Osteoblast (primary cell): ENCODE data around the gene ALKBH8. TPM values are rescaled to one million over a fixed set of nuclear protein-coding genes. Genes with fewer than 3 reads are reported as not detected.

Experiments
- DNase-seq: peaks from one replicate; pipeline ENCODE4 v3.0.0; 2011; ENCODE audit warnings: low spot score, mixed read lengths; ENCODE audit not compliant: insufficient read length; ENCODE audit errors: missing footprints
- H2AFZ ChIP-seq: 2 replicates; pipeline ENCODE4 v1.6.0; 2011; ENCODE audit warnings: mild to moderate bottlenecking, low read length
- H3K27ac ChIP-seq: 2 replicates; pipeline ENCODE4 v1.5.1; 2011; ENCODE audit warnings: mild to moderate bottlenecking, low read depth, low read length, moderate library complexity
- H3K27me3 ChIP-seq: 2 replicates; pipeline ENCODE4 v1.6.0; 2012; ENCODE audit warnings: mild to moderate bottlenecking, control low read depth, inconsistent platforms, low read length, moderate library complexity; ENCODE audit not compliant: insufficient read depth
- H3K36me3 ChIP-seq: 2 replicates; pipeline ENCODE4 v1.5.1; 2011; ENCODE audit warnings: mild to moderate bottlenecking, low read length, control low read depth, moderate library complexity; ENCODE audit not compliant: insufficient read depth
- H3K4me1 ChIP-seq: 2 replicates; pipeline ENCODE4 v1.5.1; 2011; ENCODE audit warnings: mild to moderate bottlenecking, low read length, control low read depth, moderate library complexity; ENCODE audit not compliant: insufficient read depth
- H3K4me2 ChIP-seq: 2 replicates; pipeline ENCODE4 v1.6.0; 2011; ENCODE audit warnings: mild to moderate bottlenecking, low read length; ENCODE audit not compliant: insufficient read depth
- H3K4me3 ChIP-seq: fragments of 200-600 bp; sonication (generic); 3 replicates; pipeline ENCODE4 v1.5.1; 2012; ENCODE audit warnings: mild to moderate bottlenecking, low read length, inconsistent platforms; ENCODE audit not compliant: insufficient read depth
- H3K79me2 ChIP-seq: 2 replicates; pipeline ENCODE4 v1.6.0; 2012; ENCODE audit warnings: mild to moderate bottlenecking, low read length, control low read depth, inconsistent platforms; ENCODE audit not compliant: insufficient read depth
- H3K9me3 ChIP-seq: 2 replicates; pipeline ENCODE4 v1.5.1; 2011; ENCODE audit warnings: low read depth, low read length, control low read depth
- H4K20me1 ChIP-seq: 2 replicates; pipeline ENCODE4 v1.6.0; 2012; ENCODE audit warnings: mild to moderate bottlenecking, low read length, control low read depth; ENCODE audit not compliant: insufficient read depth
- total RNA-seq: library from RNA; depleted of rRNA; stranded (reverse); fragments of >200 nt; gene quantifications from 2 replicates; pipeline ENCODE4 v1.2.3, GENCODE V29; 2012
- TF ChIP-seq, protein P1 (sequence below): IDR thresholded peaks from 2 replicates; pipeline ENCODE4 v1.5.1; 2011; ENCODE audit warnings: mild to moderate bottlenecking, low read depth, low read length, moderate library complexity; ENCODE audit errors: extremely low read depth

The ALKBH8 gene
- total RNA-seq, 1 donor, result 6.2 TPM

DNA sequence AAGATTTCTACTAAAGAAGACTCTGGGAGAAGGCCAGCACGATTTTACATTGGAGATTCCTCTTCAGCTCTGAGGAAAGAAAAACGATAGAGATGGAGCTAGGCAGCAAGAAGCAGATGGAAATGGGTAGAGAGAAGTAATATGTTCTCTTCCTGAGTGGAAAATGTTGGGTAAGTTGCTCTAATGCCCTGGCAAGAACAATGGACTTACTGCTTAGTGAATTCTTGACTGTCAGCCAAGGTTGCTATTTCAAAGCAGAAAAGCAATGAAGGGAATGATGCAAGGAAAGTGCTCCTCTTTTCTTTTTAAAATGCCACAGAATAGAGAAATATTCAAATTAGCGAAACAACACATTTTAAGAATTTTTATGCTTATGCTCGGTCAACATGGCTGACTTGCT lies 69.5 kb downstream of the ALKBH8 start:
- H3K4me1 ChIP-seq, result no peaks in the 10 kb centered on the region
- no peak overlapping the region for H3K4me2 ChIP-seq
- no peaks in the 10 kb centered on the region for H3K27me3 ChIP-seq
- H3K4me3 ChIP-seq, result no peak overlapping the region
- no peaks in the 10 kb centered on the region for H3K36me3 ChIP-seq
- H2AFZ ChIP-seq, result no peak overlapping the region
- no peak overlapping the region for H3K27ac ChIP-seq
- H3K79me2 ChIP-seq, result no peaks in the 10 kb centered on the region
- TF ChIP-seq, protein P1, sequence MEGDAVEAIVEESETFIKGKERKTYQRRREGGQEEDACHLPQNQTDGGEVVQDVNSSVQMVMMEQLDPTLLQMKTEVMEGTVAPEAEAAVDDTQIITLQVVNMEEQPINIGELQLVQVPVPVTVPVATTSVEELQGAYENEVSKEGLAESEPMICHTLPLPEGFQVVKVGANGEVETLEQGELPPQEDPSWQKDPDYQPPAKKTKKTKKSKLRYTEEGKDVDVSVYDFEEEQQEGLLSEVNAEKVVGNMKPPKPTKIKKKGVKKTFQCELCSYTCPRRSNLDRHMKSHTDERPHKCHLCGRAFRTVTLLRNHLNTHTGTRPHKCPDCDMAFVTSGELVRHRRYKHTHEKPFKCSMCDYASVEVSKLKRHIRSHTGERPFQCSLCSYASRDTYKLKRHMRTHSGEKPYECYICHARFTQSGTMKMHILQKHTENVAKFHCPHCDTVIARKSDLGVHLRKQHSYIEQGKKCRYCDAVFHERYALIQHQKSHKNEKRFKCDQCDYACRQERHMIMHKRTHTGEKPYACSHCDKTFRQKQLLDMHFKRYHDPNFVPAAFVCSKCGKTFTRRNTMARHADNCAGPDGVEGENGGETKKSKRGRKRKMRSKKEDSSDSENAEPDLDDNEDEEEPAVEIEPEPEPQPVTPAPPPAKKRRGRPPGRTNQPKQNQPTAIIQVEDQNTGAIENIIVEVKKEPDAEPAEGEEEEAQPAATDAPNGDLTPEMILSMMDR, result no peak
- no peaks in the 10 kb centered on the region for H4K20me1 ChIP-seq
- peak; percentile 19 for DNase-seq
- no peaks in the 10 kb centered on the region for H3K9me3 ChIP-seq

DNA sequence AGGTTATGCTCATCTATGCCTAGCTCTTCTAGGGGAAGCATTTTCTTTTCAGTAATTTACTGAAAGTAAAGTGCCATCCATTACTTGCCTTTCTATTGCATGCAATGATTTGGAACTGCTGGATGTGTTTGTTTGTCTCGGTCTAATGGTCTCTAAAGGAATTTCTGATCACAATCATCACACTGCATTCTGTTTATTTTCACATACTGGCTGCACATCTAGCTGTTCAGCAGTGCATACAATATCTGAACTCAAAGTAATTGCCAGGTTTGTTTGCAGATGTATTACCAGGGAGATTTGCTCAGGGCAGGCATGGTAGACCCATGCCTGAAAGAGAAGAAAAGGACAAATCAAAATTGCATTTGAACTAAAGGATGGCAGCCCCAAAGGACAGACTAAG lies 71.5 kb downstream of the ALKBH8 start:
- no peaks in the 10 kb centered on the region for H3K79me2 ChIP-seq
- no peaks in the 10 kb centered on the region for H3K4me1 ChIP-seq
- H2AFZ ChIP-seq, result no peak overlapping the region
- no peaks in the 10 kb centered on the region for H3K9me3 ChIP-seq
- no peak overlapping the region for H3K4me3 ChIP-seq
- H3K27ac ChIP-seq, result no peak overlapping the region
- H3K36me3 ChIP-seq, result no peaks in the 10 kb centered on the region
- DNase-seq, result no peak
- H3K27me3 ChIP-seq, result no peaks in the 10 kb centered on the region
- TF ChIP-seq, protein P1, result no peak
- no peaks in the 10 kb centered on the region for H4K20me1 ChIP-seq
- H3K4me2 ChIP-seq, result no peak overlapping the region

DNA sequence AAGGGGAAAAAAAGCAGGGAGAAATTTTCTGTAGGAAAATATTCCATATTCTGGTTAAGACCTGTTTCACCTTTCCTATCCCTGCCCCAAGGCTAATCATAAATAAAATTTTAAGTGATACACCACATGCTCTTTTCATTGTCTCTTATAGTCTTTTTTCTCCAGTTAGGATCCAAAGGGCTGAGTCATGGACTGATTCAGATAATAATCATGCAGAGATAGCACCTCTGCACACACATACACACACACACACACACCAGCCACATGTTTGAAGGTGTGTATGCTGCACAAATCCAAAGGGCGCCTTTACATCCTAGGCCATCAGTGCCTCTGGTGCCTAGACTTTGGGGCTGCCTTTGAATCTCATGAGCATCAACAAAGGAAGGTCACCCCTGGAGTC lies 72.4 kb downstream of the ALKBH8 start:
- Histone ChIP-seq H3K4me3 (no peak overlapping the region), H3K4me2 (no peak overlapping the region), H3K79me2 (no peaks in the 10 kb centered on the region), H3K9me3 (no peaks in the 10 kb centered on the region), H3K4me1 (no peaks in the 10 kb centered on the region), H3K36me3 (no peaks in the 10 kb centered on the region), H3K27me3 (no peaks in the 10 kb centered on the region), H4K20me1 (no peaks in the 10 kb centered on the region), H2AFZ (no peak overlapping the region), H3K27ac (no peak overlapping the region)
- TF ChIP-seq, protein P1, result no peak
- DNase-seq, result peak; percentile 8

DNA sequence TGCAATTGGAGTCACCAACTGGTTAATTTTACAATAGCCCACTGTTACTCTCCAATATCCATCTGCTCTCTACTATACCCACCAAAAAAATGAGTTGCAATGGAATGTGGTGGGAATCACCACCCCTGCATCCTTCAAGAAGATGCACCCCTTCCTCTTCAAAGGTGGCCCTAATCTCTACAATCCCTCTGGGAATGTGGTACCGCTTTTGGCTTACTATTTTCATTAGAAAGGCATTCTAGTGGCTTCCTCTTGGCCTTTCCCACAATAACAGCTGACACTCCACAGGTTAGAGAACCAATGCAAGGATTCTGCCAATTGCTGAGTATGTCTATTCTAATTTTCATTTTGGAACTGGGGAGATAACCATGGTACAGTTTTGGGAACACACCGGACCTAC lies 74.7 kb downstream of the ALKBH8 start:
- Histone ChIP-seq H4K20me1 (no peaks in the 10 kb centered on the region), H3K27me3 (no peaks in the 10 kb centered on the region), H3K27ac (no peak overlapping the region), H3K79me2 (no peaks in the 10 kb centered on the region), H3K4me2 (no peak overlapping the region), H2AFZ (no peak overlapping the region), H3K4me1 (no peaks in the 10 kb centered on the region), H3K9me3 (no peaks in the 10 kb centered on the region), H3K36me3 (no peaks in the 10 kb centered on the region), H3K4me3 (no peak overlapping the region)
- no peak for DNase-seq
- TF ChIP-seq, protein P1, result no peak
